MCF 10A (cell line): ENCODE data around the gene CDK14. TPM values are rescaled to one million over a fixed set of nuclear protein-coding genes. Genes with fewer than 3 reads are reported as not detected.

Source experiments
- BruUV-seq: library from RNA; stranded (reverse); fragments of 400-500 nt; replicated peaks from 2 replicates; lab custom pipeline; 2021; lab: Mats Ljungman, UMichigan
- CTCF ChIA-PET: fragments of 300-600 bp; sonication (Branson Sonifier 250); formaldehyde crosslinking; extraction: SDS; loops from one replicate; lab custom pipeline; 2021; ENCODE audit warnings: antibody characterized with exemption, inconsistent platforms; lab: Yijun Ruan, JAX
- POLR2A ChIA-PET: fragments of 300-600, 350-650 bp; sonication (Branson Sonifier 250); formaldehyde crosslinking; extraction: SDS; loops from one replicate; lab custom pipeline; 2020; ENCODE audit warnings: antibody characterized with exemption, inconsistent platforms; lab: Yijun Ruan, JAX
- DNase-seq: peaks from one replicate; pipeline ENCODE4 v3.0.0-alpha.2; 2018; ENCODE audit not compliant: unreplicated experiment
- H3K27ac Mint-ChIP-seq: one replicate; pipeline ENCODE4 v1.8.0; 2022; ENCODE audit warnings: mild to moderate bottlenecking, low read depth, mixed read lengths; ENCODE audit not compliant: unreplicated experiment
- H3K27me3 Mint-ChIP-seq: one replicate; pipeline ENCODE4 v1.8.0; 2022; ENCODE audit warnings: mixed read lengths; ENCODE audit not compliant: insufficient read depth, unreplicated experiment
- H3K36me3 Mint-ChIP-seq: one replicate; pipeline ENCODE4 v1.8.0; 2022; ENCODE audit warnings: mild to moderate bottlenecking, moderate library complexity, mixed read lengths; ENCODE audit not compliant: insufficient read depth, unreplicated experiment
- H3K4me1 Mint-ChIP-seq: one replicate; pipeline ENCODE4 v1.8.0; 2022; ENCODE audit warnings: mixed read lengths; ENCODE audit not compliant: insufficient read depth, unreplicated experiment
- H3K4me3 Mint-ChIP-seq: one replicate; pipeline ENCODE4 v1.8.0; 2022; ENCODE audit warnings: mild to moderate bottlenecking, moderate library complexity, mixed read lengths; ENCODE audit not compliant: unreplicated experiment
- H3K9me3 Mint-ChIP-seq: one replicate; pipeline ENCODE4 v1.8.0; 2022; ENCODE audit warnings: mixed read lengths; ENCODE audit not compliant: unreplicated experiment
- CTCF ChIP-seq: fragments of 200-600 bp; IDR thresholded peaks from one replicate; pipeline ENCODE4 v1.8.0; 2022; ENCODE audit warnings: antibody characterized with exemption, mild to moderate bottlenecking; ENCODE audit not compliant: unreplicated experiment
- intact Hi-C: fragments of 100-400 bp; cut with micrococcal nuclease; formaldehyde crosslinking; loops from 2 replicates; pipeline ENCODE4 v1.14.1; 2022
- total RNA-seq: library from RNA; stranded (reverse); gene quantifications from 2 replicates; pipeline ENCODE4 v1.2.3, GENCODE V29; 2022

The CDK14 gene
- total RNA-seq, 1 experiment from 2014 or later, result 32.0 TPM

- no peak overlapping the region for H3K27ac Mint-ChIP-seq
- POLR2A ChIA-PET, result no interaction called here
- H3K4me3 Mint-ChIP-seq, result no peak overlapping the region
- peaks cover 10% of the 10 kb centered on the region for H3K4me1 Mint-ChIP-seq
- DNase-seq, result no peak
- TF ChIP-seq CTCF, result no peak
- H3K9me3 Mint-ChIP-seq, result no peaks in the 10 kb centered on the region
- CTCF ChIA-PET, result interaction anchor here (0.6 kb wide), 1 partner anchor 37 kb away, joined by 3 read pairs; no protein-coding TSS in a partner anchor
- no peaks in the 10 kb centered on the region for H3K27me3 Mint-ChIP-seq
- no peaks in the 10 kb centered on the region for H3K36me3 Mint-ChIP-seq
- BruUV-seq, result no TSS peak
- intact Hi-C loops, result no loop called here
Measured at GRCh38 chr7:90944021-90944420, 347.9 kb downstream of the CDK14 start.

DNA sequence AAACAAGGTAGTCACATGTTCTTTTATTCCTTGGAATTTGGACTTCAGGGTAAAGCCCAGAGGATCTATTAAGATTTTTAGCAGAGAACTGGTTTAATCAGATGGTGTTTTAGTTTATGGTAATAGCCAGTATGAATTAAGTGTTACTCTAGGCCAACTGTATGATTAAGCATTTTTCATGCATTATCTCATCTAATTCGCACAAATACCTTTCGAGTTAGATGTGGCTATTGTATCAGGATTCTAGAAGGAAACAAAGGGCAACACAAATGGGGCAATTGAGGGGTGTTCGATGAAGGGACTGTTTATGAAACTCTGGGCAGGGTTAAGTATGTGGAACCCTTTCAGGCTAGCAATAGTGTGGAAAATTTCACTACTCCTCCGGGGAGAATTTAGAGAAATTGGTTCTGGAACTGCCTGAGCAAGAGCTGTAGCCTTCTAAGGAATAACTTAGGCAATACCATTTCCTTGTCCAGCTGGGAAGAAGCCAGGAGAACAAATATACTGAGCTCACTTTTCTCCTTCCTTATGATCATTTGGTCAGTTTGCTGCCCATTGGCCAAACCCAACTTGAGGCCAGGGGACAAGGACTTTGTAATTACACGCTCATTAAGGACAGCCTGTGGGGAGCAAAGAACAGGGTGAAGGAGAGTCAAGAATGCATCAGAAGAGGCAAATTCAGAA, 349.1 kb downstream of the CDK14 start:
- TF ChIP-seq CTCF, result no peak
- H3K27ac Mint-ChIP-seq, result no peak overlapping the region
- CTCF ChIA-PET, result interaction anchor here (0.9 to 1.0 kb wide), 3 partner anchors 8 to 89 kb away, joined by 4 read pairs; no protein-coding TSS in a partner anchor
- BruUV-seq, result no TSS peak
- H3K4me1 Mint-ChIP-seq, result peaks cover 10% of the 10 kb centered on the region
- no peaks in the 10 kb centered on the region for H3K9me3 Mint-ChIP-seq
- intact Hi-C loops, result no loop called here
- peak; percentile 6 for DNase-seq
- H3K4me3 Mint-ChIP-seq, result no peak overlapping the region
- POLR2A ChIA-PET, result no interaction called here
- H3K36me3 Mint-ChIP-seq, result no peaks in the 10 kb centered on the region
- no peaks in the 10 kb centered on the region for H3K27me3 Mint-ChIP-seq

- H3K27me3 Mint-ChIP-seq, result no peaks in the 10 kb centered on the region
- H3K9me3 Mint-ChIP-seq, result no peaks in the 10 kb centered on the region
- H3K4me3 Mint-ChIP-seq, result no peak overlapping the region
- H3K4me1 Mint-ChIP-seq, result peaks cover 10% of the 10 kb centered on the region
- no peak overlapping the region for H3K27ac Mint-ChIP-seq
- POLR2A ChIA-PET, result interaction anchor here (0.6 to 1.5 kb wide), 2 partner anchors 11 to 185 kb away, joined by 3 to 5 read pairs; no protein-coding TSS in a partner anchor
- DNase-seq, result no peak
- no peaks in the 10 kb centered on the region for H3K36me3 Mint-ChIP-seq
- intact Hi-C loops, result no loop called here
- no TSS peak for BruUV-seq
- CTCF ChIA-PET, result interaction anchor here (0.7 kb wide), 1 partner anchor 366 kb away, joined by 3 read pairs; no protein-coding TSS in a partner anchor
- TF ChIP-seq CTCF, result no peak
Measured at GRCh38 chr7:90946730-90947501, 350.8 kb downstream of the CDK14 start.

GRCh38 chr7:90948085-90948484, 352.0 kb downstream of the CDK14 start:
- Mint-ChIP-seq H3K36me3 (no peaks in the 10 kb centered on the region), H3K4me1 (peaks cover 10% of the 10 kb centered on the region), H3K4me3 (no peak overlapping the region), H3K27me3 (no peaks in the 10 kb centered on the region), H3K9me3 (no peaks in the 10 kb centered on the region), H3K27ac (no peak overlapping the region)
- ChIA-PET POLR2A (no interaction called here), CTCF (no interaction called here)
- DNase-seq, result no peak
- intact Hi-C loops, result no loop called here
- BruUV-seq, result no TSS peak
- no peak for TF ChIP-seq CTCF
